PC-3 (cell line): Measurements from ENCODE around the gene SHMT1. TPM values are rescaled to one million over a fixed set of nuclear protein-coding genes. Genes with fewer than 3 reads are reported as not detected.

Experiments used
- ATAC-seq: fragments of 200-7000 bp; cut with Tn5 transposase; 2 replicates; pipeline ENCODE4 v1.9.1; 2020; ENCODE audit warnings: mild to moderate bottlenecking, moderate library complexity
- BruUV-seq: library from RNA; stranded (reverse); fragments of 400-500 nt; replicated peaks from 2 replicates; lab custom pipeline; 2021; lab: Mats Ljungman, UMichigan
- CTCF ChIA-PET: fragments of 300-600 bp; sonication (Branson Sonifier 250); formaldehyde crosslinking; loops from one replicate; lab custom pipeline; 2022; ENCODE audit warnings: antibody characterized with exemption; lab: Charles Lee
- POLR2A ChIA-PET: fragments of 300-600 bp; sonication (Branson Sonifier 250); formaldehyde crosslinking; loops from one replicate; lab custom pipeline; 2022; ENCODE audit warnings: antibody characterized with exemption; ENCODE audit not compliant: unreplicated experiment; lab: Charles Lee
- DNase-seq: peaks from one replicate; pipeline ENCODE4 v3.0.0-alpha.2; 2015
- H2AFZ ChIP-seq: fragments of 300-600 bp; sonication (generic); 2 replicates; pipeline ENCODE4 v1.6.0; 2016; ENCODE audit warnings: antibody characterized with exemption, low read length
- H3F3A ChIP-seq: fragments of 300-600 bp; sonication (generic); one replicate; pipeline ENCODE4 v1.6.0; 2017; ENCODE audit warnings: antibody characterized with exemption, low read length, control low read depth, mild to moderate bottlenecking; ENCODE audit not compliant: unreplicated experiment
- H3K27ac ChIP-seq: fragments of 300-600 bp; sonication (generic); 2 replicates; pipeline ENCODE4 v1.5.1; 2016; ENCODE audit warnings: mild to moderate bottlenecking, low read length
- H3K27me3 ChIP-seq: fragments of 300-600 bp; sonication (generic); 2 replicates; pipeline ENCODE4 v1.6.1; 2016; ENCODE audit warnings: low read length, mixed read lengths
- H3K36me3 ChIP-seq: fragments of 300-600 bp; sonication (generic); 2 replicates; pipeline ENCODE4 v1.6.1; 2016; ENCODE audit warnings: low read depth, mixed run types, low read length, mixed read lengths
- H3K4me1 ChIP-seq: fragments of 300-600 bp; sonication (generic); 2 replicates; pipeline ENCODE4 v1.5.1; 2016; ENCODE audit warnings: low read length; ENCODE audit not compliant: insufficient read depth
- H3K4me2 ChIP-seq: fragments of 300-600 bp; sonication (generic); 2 replicates; pipeline ENCODE4 v1.6.0; 2016; ENCODE audit warnings: low read length
- H3K4me3 ChIP-seq: fragments of 300-600 bp; sonication (generic); 2 replicates; pipeline ENCODE4 v1.5.1; 2016; ENCODE audit warnings: mild to moderate bottlenecking, low read length, mixed read lengths
- H3K79me2 ChIP-seq: fragments of 300-600 bp; sonication (generic); 2 replicates; pipeline ENCODE4 v1.6.1; 2017; ENCODE audit warnings: low read length, mixed read lengths
- H3K9ac ChIP-seq: fragments of 300-600 bp; sonication (generic); 2 replicates; pipeline ENCODE4 v1.6.0; 2016; ENCODE audit warnings: mild to moderate bottlenecking, low read length
- H3K9me2 ChIP-seq: fragments of 300-600 bp; sonication (generic); replicated peaks from 2 replicates; pipeline ENCODE4 v1.6.1; 2016; ENCODE audit warnings: mixed run types, low read length, mixed read lengths
- H3K9me3 ChIP-seq: fragments of 300-600 bp; sonication (generic); 2 replicates; pipeline ENCODE4 v1.6.1; 2016; ENCODE audit warnings: low read length, mixed read lengths
- H4K20me1 ChIP-seq: fragments of 300-600 bp; sonication (generic); 2 replicates; pipeline ENCODE4 v1.6.1; 2016; ENCODE audit warnings: low read length, mixed read lengths
- CTCF ChIP-seq: fragments of 300-600 bp; sonication (generic); conservative IDR thresholded peaks from 2 replicates; pipeline ENCODE4 v1.5.1; 2017; ENCODE audit warnings: antibody characterized with exemption, low read depth, mild to moderate bottlenecking, low read length
- EZH2 ChIP-seq: fragments of 300-600 bp; sonication (generic); IDR thresholded peaks from one replicate; pipeline ENCODE4 v1.6.1; 2017; ENCODE audit warnings: antibody characterized with exemption, mild to moderate bottlenecking, low read length; ENCODE audit not compliant: unreplicated experiment
- EZH2phosphoT487 ChIP-seq: fragments of 300-600 bp; sonication (generic); IDR thresholded peaks from 2 replicates; pipeline ENCODE4 v1.6.1; 2018; ENCODE audit warnings: mild to moderate bottlenecking, antibody characterized with exemption, low read length, borderline replicate concordance
- intact Hi-C: fragments of 100-400 bp; cut with micrococcal nuclease; formaldehyde crosslinking; loops from 2 replicates; pipeline ENCODE4 v1.9.0; 2023
- total RNA-seq: library from RNA; depleted of rRNA; stranded (reverse); fragments of >200 nt; gene quantifications from 2 replicates; pipeline ENCODE4 v1.2.3, GENCODE V29; 2014

The SHMT1 gene
- total RNA-seq, 1 experiment from 2014 or later: 61.5 TPM

- Histone ChIP-seq H2AFZ (no peak overlapping the region), H3K9me2 (no peaks in the 10 kb centered on the region), H4K20me1 (peaks cover 11% of the 10 kb centered on the region; the same call in 1 of the 2 replicates), H3K79me2 (peaks cover 74% of the 10 kb centered on the region), H3K4me1 (peaks cover 49% of the 10 kb centered on the region), H3K27me3 (no peaks in the 10 kb centered on the region), H3K9me3 (no peaks in the 10 kb centered on the region), H3K4me2 (peak overlapping the region; percentile 96), H3K27ac (no peak overlapping the region), H3K9ac (no peak overlapping the region; the same call in 1 of the 2 replicates), H3K36me3 (peaks cover 14% of the 10 kb centered on the region; the same call in 1 of the 2 replicates), H3F3A (no peaks in the 10 kb centered on the region), H3K4me3 (peak overlapping the region; percentile 97)
- no peak for DNase-seq
- TF ChIP-seq EZH2 (no peak), CTCF (no peak), EZH2phosphoT487 (no peak)
- CTCF ChIA-PET: no interaction called here
- intact Hi-C loops: no loop called here
- POLR2A ChIA-PET: no interaction called here
- BruUV-seq: no TSS peak
- ATAC-seq: no peak
Measured at GRCh38 chr17:18318771-18319450, 44.4 kb downstream of the SHMT1 start.

GRCh38 chr17:18318117-18318516 is 45.2 kb downstream of the SHMT1 start:
- Histone ChIP-seq H3K4me3 (peak overlapping the region; percentile 97), H3K27ac (no peak overlapping the region), H3K4me1 (peaks cover 54% of the 10 kb centered on the region), H3K9ac (no peak overlapping the region; the same call in 1 of the 2 replicates), H3K9me3 (no peaks in the 10 kb centered on the region), H3K36me3 (peaks cover 10% of the 10 kb centered on the region; the same call in 1 of the 2 replicates), H3F3A (no peaks in the 10 kb centered on the region), H3K27me3 (no peaks in the 10 kb centered on the region), H3K79me2 (peaks cover 81% of the 10 kb centered on the region), H2AFZ (no peak overlapping the region), H3K9me2 (no peaks in the 10 kb centered on the region), H4K20me1 (peaks cover 11% of the 10 kb centered on the region; the same call in 1 of the 2 replicates), H3K4me2 (peak overlapping the region; percentile 96)
- BruUV-seq: no TSS peak
- intact Hi-C loops: no loop called here
- TF ChIP-seq EZH2phosphoT487: no peak
- no peak for TF ChIP-seq CTCF
- TF ChIP-seq EZH2: no peak
- ChIA-PET POLR2A (no interaction called here), CTCF (no interaction called here)
- no peak for DNase-seq
- ATAC-seq: no peak

- BruUV-seq: no TSS peak
- peaks cover 11% of the 10 kb centered on the region; the same call in 1 of the 2 replicates for H4K20me1 ChIP-seq
- H3K9ac ChIP-seq: peak overlapping the region; percentile 92
- no peaks in the 10 kb centered on the region for H3F3A ChIP-seq
- intact Hi-C loops: no loop called here
- DNase-seq: no peak
- H2AFZ ChIP-seq: 0 out of 2 replicates have a peak overlapping the region, but pooled peaks have one; percentile 90
- no peaks in the 10 kb centered on the region for H3K27me3 ChIP-seq
- POLR2A ChIA-PET: no interaction called here
- TF ChIP-seq EZH2phosphoT487 (no peak), CTCF (no peak), EZH2 (no peak)
- H3K4me2 ChIP-seq: peak overlapping the region; percentile 96
- H3K4me3 ChIP-seq: peak overlapping the region; percentile 97
- no peak for ATAC-seq
- H3K9me2 ChIP-seq: no peaks in the 10 kb centered on the region
- H3K36me3 ChIP-seq: peaks cover 20% of the 10 kb centered on the region; the same call in 1 of the 2 replicates
- no peaks in the 10 kb centered on the region for H3K9me3 ChIP-seq
- CTCF ChIA-PET: no interaction called here
- H3K79me2 ChIP-seq: peaks cover 92% of the 10 kb centered on the region
- no peak overlapping the region; the same call in 1 of the 2 replicates for H3K27ac ChIP-seq
- H3K4me1 ChIP-seq: peaks cover 65% of the 10 kb centered on the region
Measured at GRCh38 chr17:18315961-18316360, 47.4 kb downstream of the SHMT1 start.
